GM06990 (cell line): ENCODE results near the gene SUV39H2.

Experiments
- DNase-seq: peaks from one replicate; pipeline ENCODE4 v3.0.0-alpha.2; 2011; ENCODE audit not compliant: insufficient read length; ENCODE audit errors: extremely low read depth
- H3K27me3 ChIP-seq: replicated peaks from 2 replicates; pipeline ENCODE4 v1.6.0; 2011; ENCODE audit warnings: low read length; ENCODE audit not compliant: control insufficient read depth, insufficient read depth
- H3K36me3 ChIP-seq: 2 replicates; pipeline ENCODE4 v1.5.1; 2011; ENCODE audit warnings: low read length; ENCODE audit not compliant: control insufficient read depth, insufficient read depth
- H3K4me3 ChIP-seq: replicated peaks from 2 replicates; pipeline ENCODE4 v1.5.1; 2011; ENCODE audit warnings: low read depth, mild to moderate bottlenecking, control low read depth, low read length
- TF ChIP-seq, protein P1 (sequence below): IDR thresholded peaks from 2 replicates; pipeline ENCODE4 v1.5.1; 2011; ENCODE audit warnings: low read length, control low read depth, mild to moderate bottlenecking, inconsistent platforms; ENCODE audit not compliant: insufficient read depth, poor library complexity, severe bottlenecking

The SUV39H2 gene

DNA sequence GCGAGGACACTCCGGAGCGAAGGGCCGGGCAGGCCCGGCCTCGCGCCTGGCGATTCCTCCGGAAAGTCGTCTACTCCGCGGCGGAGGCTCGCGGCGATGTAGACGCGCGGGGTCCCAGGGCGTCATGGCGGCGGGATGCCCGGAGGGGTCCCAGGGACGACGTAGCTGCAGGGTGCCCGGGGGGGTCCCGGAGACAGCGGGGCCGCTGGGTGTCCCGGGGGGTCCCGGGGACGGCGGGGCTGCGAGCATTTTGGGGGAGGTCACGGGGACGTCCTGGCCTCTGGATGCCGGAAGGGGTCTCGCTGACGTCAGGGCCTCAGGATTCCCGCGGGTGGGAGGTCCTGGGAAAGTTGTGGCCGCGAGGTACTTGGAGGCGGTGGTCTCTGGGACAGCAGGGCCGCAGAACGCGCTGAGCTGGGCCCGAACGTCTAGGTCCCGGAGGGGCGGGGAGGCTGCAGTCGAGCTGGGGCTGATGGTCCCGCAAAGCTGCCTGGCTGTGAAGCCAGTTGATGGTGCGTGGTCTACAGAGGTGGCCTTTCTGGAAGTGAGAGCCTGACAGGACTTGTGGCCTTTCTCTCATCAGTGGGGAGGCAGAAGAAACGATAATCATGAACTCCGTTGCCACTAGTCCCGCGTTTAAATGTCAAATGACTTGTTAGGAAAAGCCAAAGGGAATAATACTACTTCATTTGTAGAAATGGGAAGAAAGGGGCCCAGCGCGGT is 39.9 kb upstream of the SUV39H2 start:
- H3K27me3 ChIP-seq = no peaks in the 10 kb centered on the region
- peak; percentile 43 for DNase-seq
- peak overlapping the region; percentile 86 for H3K4me3 ChIP-seq
- TF ChIP-seq, protein P1, sequence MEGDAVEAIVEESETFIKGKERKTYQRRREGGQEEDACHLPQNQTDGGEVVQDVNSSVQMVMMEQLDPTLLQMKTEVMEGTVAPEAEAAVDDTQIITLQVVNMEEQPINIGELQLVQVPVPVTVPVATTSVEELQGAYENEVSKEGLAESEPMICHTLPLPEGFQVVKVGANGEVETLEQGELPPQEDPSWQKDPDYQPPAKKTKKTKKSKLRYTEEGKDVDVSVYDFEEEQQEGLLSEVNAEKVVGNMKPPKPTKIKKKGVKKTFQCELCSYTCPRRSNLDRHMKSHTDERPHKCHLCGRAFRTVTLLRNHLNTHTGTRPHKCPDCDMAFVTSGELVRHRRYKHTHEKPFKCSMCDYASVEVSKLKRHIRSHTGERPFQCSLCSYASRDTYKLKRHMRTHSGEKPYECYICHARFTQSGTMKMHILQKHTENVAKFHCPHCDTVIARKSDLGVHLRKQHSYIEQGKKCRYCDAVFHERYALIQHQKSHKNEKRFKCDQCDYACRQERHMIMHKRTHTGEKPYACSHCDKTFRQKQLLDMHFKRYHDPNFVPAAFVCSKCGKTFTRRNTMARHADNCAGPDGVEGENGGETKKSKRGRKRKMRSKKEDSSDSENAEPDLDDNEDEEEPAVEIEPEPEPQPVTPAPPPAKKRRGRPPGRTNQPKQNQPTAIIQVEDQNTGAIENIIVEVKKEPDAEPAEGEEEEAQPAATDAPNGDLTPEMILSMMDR = no peak
- peaks cover 19% of the 10 kb centered on the region for H3K36me3 ChIP-seq

- Histone ChIP-seq H3K27me3 (no peaks in the 10 kb centered on the region), H3K4me3 (peak overlapping the region; percentile 86), H3K36me3 (peaks cover 21% of the 10 kb centered on the region)
- no peak for DNase-seq
- TF ChIP-seq, protein P1 = no peak
Measured at GRCh38 chr10:14839305-14839695, 39.4 kb upstream of the SUV39H2 start.

DNA sequence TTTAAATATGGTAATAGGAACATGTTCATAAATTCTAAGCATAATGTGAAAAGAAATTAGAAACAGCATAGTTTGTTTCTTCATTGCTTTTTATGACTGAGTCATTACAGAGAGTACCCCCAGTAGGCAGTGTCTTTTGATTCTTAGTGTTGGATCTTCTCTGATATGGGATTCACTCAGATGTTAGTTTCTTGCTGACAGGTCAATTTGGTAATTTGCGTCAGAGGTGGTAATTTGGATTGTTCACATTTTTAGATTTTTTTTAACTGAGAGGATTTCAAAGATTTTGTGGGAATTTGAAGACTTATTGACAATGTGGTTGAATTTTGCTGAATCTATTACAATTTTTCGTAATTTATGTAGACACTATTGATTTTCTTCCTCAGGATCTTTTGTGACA is 38.5 kb upstream of the SUV39H2 start:
- Histone ChIP-seq H3K27me3 (no peaks in the 10 kb centered on the region), H3K4me3 (no peak overlapping the region), H3K36me3 (peaks cover 21% of the 10 kb centered on the region)
- no peak for DNase-seq
- TF ChIP-seq, protein P1 = no peak

- peaks cover 21% of the 10 kb centered on the region for H3K36me3 ChIP-seq
Measured at GRCh38 chr10:14843327-14843988, 35.2 kb upstream of the SUV39H2 start.

DNA sequence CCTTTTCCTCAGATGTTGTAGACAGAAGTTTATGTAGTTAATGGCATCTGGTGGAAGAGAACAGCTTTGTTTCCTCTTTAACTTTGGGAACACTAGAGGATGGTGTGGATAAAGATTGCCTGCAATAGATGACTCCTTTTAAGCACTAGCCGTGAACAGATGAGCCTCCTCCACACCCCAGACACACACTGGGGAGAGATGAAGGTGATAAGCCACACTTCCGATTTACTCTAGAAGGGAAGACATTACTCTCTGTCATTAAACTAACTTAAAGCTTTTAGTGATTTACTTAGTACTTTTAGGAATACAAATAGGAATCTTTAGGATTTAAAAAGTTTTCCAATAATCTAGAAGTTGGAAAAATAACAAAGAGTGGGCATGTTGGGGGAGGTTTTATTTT is 33.7 kb upstream of the SUV39H2 start:
- H3K36me3 ChIP-seq = peaks cover 21% of the 10 kb centered on the region
- H3K27me3 ChIP-seq = no peaks in the 10 kb centered on the region
- no peak overlapping the region for H3K4me3 ChIP-seq
- DNase-seq = no peak
- TF ChIP-seq, protein P1 = no peak

More at GRCh38 chr10:14843327-14843988, 35.2 kb upstream of the SUV39H2 start:
- H3K4me3 ChIP-seq = no peak overlapping the region
- TF ChIP-seq, protein P1 = no peak
- H3K27me3 ChIP-seq = no peaks in the 10 kb centered on the region
- no peak for DNase-seq
